Liver (tissue), 9 donors: ENCODE data around the gene MMP14. TPM values are rescaled to one million over a fixed set of nuclear protein-coding genes. Genes with fewer than 3 reads are reported as not detected.

Experiments used
- DNase-seq: peaks from one replicate; pipeline ENCODE4 v3.0.0-alpha.2; 2017; ENCODE audit warnings: low spot score
- H3K27ac ChIP-seq, 2 donors: one replicate each; pipeline ENCODE4 v1.7.0; 2013; ENCODE audit warnings: inconsistent platforms in 2 of 2, low read length in 2 of 2, control low read depth in 1 of 2, low read depth in 1 of 2, mild to moderate bottlenecking in 1 of 2
- H3K27me3 ChIP-seq, 4 donors: one replicate each; pipeline versions ENCODE4 v1.6.1 to v1.7.0; 2013; ENCODE audit warnings: low read length in 3 of 4, inconsistent platforms in 1 of 4, mild to moderate bottlenecking in 1 of 4, moderate library complexity in 1 of 4; ENCODE audit not compliant: control insufficient read depth in 4 of 4, insufficient read depth in 4 of 4
- H3K36me3 ChIP-seq, 4 donors: one replicate each; pipeline versions ENCODE4 v1.6.1 to v1.7.0; 2013; ENCODE audit warnings: low read length in 3 of 4, mild to moderate bottlenecking in 3 of 4, low read depth in 1 of 4, moderate library complexity in 1 of 4; ENCODE audit not compliant: control insufficient read depth in 4 of 4, insufficient read depth in 3 of 4
- H3K4me1 ChIP-seq, 4 donors: one replicate each; pipeline versions ENCODE4 v1.6.1 to v1.7.0; 2013; ENCODE audit warnings: low read length in 3 of 4, mild to moderate bottlenecking in 3 of 4, moderate library complexity in 1 of 4; ENCODE audit not compliant: control insufficient read depth in 4 of 4, insufficient read depth in 4 of 4
- H3K4me3 ChIP-seq, 3 donors: one replicate each; pipeline versions ENCODE4 v1.6.1 to v1.7.0; 2013; ENCODE audit warnings: low read length in 3 of 3, control low read depth in 1 of 3, low read depth in 1 of 3, mild to moderate bottlenecking in 1 of 3
- H3K9ac ChIP-seq, 2 donors: one replicate each; pipeline ENCODE4 v1.7.0; 2013; ENCODE audit warnings: low read length in 2 of 2, mild to moderate bottlenecking in 2 of 2, moderate library complexity in 2 of 2, control low read depth in 1 of 2, low read depth in 1 of 2
- H3K9me3 ChIP-seq, 4 donors: one replicate each; pipeline versions ENCODE4 v1.6.1 to v1.7.0; 2013; ENCODE audit warnings: low read length in 3 of 4; ENCODE audit not compliant: control insufficient read depth in 4 of 4
- ATF3 ChIP-seq: IDR thresholded peaks from 2 replicates; pipeline ENCODE4 v1.6.1; 2016; ENCODE audit warnings: antibody characterized with exemption
- EGR1 ChIP-seq, 2 donors: IDR thresholded peaks; 2 replicates each; pipeline ENCODE4 v1.6.1; 2016 to 2018; ENCODE audit warnings: antibody characterized with exemption in 2 of 2, low read depth in 2 of 2
- FOXA1 ChIP-seq: IDR thresholded peaks from 2 replicates; pipeline ENCODE4 v1.6.1; 2016; ENCODE audit warnings: antibody characterized with exemption
- GABPA ChIP-seq, 2 donors: IDR thresholded peaks in 1 of 2; conservative IDR thresholded peaks in 1 of 2; 2 replicates each; pipeline ENCODE4 v1.6.1; 2016; ENCODE audit warnings: antibody characterized with exemption in 2 of 2, mild to moderate bottlenecking in 1 of 2, moderate library complexity in 1 of 2
- HNF4G ChIP-seq: IDR thresholded peaks from 2 replicates; pipeline ENCODE4 v1.6.1; 2016; ENCODE audit warnings: antibody characterized with exemption
- JUND ChIP-seq, 2 donors: IDR thresholded peaks; 2 replicates each; pipeline ENCODE4 v1.6.1; 2016; ENCODE audit warnings: antibody characterized with exemption in 2 of 2
- MAX ChIP-seq: IDR thresholded peaks from 2 replicates; pipeline ENCODE4 v1.6.1; 2016; ENCODE audit warnings: antibody characterized with exemption
- REST ChIP-seq: IDR thresholded peaks from 2 replicates; pipeline ENCODE4 v1.6.1; 2016; ENCODE audit warnings: antibody characterized with exemption, mild to moderate bottlenecking
- TAF1 ChIP-seq: conservative IDR thresholded peaks from 2 replicates; pipeline ENCODE4 v1.6.1; 2016; ENCODE audit warnings: antibody characterized with exemption, mild to moderate bottlenecking
- YY1 ChIP-seq: IDR thresholded peaks from 2 replicates; pipeline ENCODE4 v1.6.1; 2016; ENCODE audit warnings: antibody characterized with exemption, mild to moderate bottlenecking
- ZBTB33 ChIP-seq: IDR thresholded peaks from 2 replicates; pipeline ENCODE4 v1.6.1; 2016; ENCODE audit warnings: antibody characterized with exemption
- WGBS: extraction: QIAGEN DNeasy Blood & Tissue Kit; methylation state at CpG from one replicate; pipeline ENCODE4 v1.1.7; 2013; 5-methylcytosine and 5-hydroxymethylcytosine counted together
- polyA plus RNA-seq, 2 donors: library from polyadenylated mRNA; stranded (reverse) in 1 of 2; unstranded in 1 of 2; fragments of 200-250 nt in 1 of 2; fragments of >200 nt in 1 of 2; fragmentation: Nextera tagmentation in 1 of 2; extraction: Ambion mirVana in 1 of 2; gene quantifications; one replicate each; pipeline versions ENCODE4 v1.2.1 to v1.2.3, GENCODE V29; 2013 to 2015
- total RNA-seq, 2 donors: library from RNA; depleted of rRNA; stranded (reverse); fragments of >200 nt; gene quantifications; one replicate each; pipeline ENCODE4 v1.2.3, GENCODE V29; 2014
- donor health status: healthy.
- donor health status: healthy.
- donor health status: healthy.
- donor health status: healthy.
- donor health status: healthy.

The MMP14 gene
- total and polyA plus RNA-seq, 4 donors = 0.86 to 10.6 (median 8.0) TPM

GRCh38 chr14:22866874-22867273, 30.5 kb downstream of the MMP14 start:
- no peak for TF ChIP-seq MAX
- no peak for TF ChIP-seq REST
- no peak for TF ChIP-seq YY1
- TF ChIP-seq TAF1 = no peak
- TF ChIP-seq ZBTB33 = no peak
- no peak for TF ChIP-seq ATF3
- no peak for TF ChIP-seq EGR1 (IDR thresholded peaks at IDR 0.05; ENCODE audit: low read depth in 2 of 2)
- TF ChIP-seq HNF4G = no peak
- no peak for TF ChIP-seq FOXA1
- 96% methylated on average over 5 of the region's 5 CpGs for WGBS
- DNase-seq = no peak
- Histone ChIP-seq H3K27me3 (no peaks in the 10 kb centered on the region), H3K9me3 (no peaks in the 10 kb centered on the region), H3K4me3 (no peak overlapping the region), H3K9ac (no peak overlapping the region), H3K36me3 (no peaks in the 10 kb centered on the region), H3K27ac (no peak overlapping the region), H3K4me1 (peaks cover 0 to 8% (median 5%) of the 10 kb centered on the region in 4 donors)

- Histone ChIP-seq H3K27ac (peak overlapping the region; percentile 98 to 99), H3K27me3 (no peaks in the 10 kb centered on the region), H3K9ac (peak overlapping the region; percentile 61 to 70), H3K36me3 (peaks cover 6 to 19% (median 15%) of the 10 kb centered on the region in 4 donors), H3K4me3 (peak overlapping the region in 2 of 3 donors; percentile 26 to 95), H3K9me3 (no peaks in the 10 kb centered on the region), H3K4me1 (peaks cover 2 to 15% (median 9%) of the 10 kb centered on the region in 4 donors)
- 0% methylated on average over 1 of the region's 1 CpG for WGBS
- TF ChIP-seq JUND (IDR thresholded peaks at IDR 0.05) (no peak), GABPA (IDR thresholded peaks at IDR 0.05 in 1 of 2, conservative IDR thresholded peaks at IDR 0.05 in 1 of 2) (peak in 1 of 2 donors; percentile 56)
- no peak for DNase-seq
These were observed 34.4 kb downstream of the MMP14 start for GRCh38 chr14:22870811-22871223.
